GM18873 (cell line): ENCODE data around the gene ZNF791.
"Not testable (repeated sequence)": the region's sequence is repeated elsewhere in the genome, so short reads cannot be mapped to it uniquely, and the experiment has no call there.

Experiments used
- ATAC-seq: cut with Tn5 transposase; IDR thresholded peaks from one replicate; pipeline ENCODE4 v1.9.1; 2021; ENCODE audit warnings: mild to moderate bottlenecking, moderate library complexity, moderate number of reproducible peaks; ENCODE audit not compliant: unreplicated experiment, low FRiP score

The ZNF791 gene

DNA sequence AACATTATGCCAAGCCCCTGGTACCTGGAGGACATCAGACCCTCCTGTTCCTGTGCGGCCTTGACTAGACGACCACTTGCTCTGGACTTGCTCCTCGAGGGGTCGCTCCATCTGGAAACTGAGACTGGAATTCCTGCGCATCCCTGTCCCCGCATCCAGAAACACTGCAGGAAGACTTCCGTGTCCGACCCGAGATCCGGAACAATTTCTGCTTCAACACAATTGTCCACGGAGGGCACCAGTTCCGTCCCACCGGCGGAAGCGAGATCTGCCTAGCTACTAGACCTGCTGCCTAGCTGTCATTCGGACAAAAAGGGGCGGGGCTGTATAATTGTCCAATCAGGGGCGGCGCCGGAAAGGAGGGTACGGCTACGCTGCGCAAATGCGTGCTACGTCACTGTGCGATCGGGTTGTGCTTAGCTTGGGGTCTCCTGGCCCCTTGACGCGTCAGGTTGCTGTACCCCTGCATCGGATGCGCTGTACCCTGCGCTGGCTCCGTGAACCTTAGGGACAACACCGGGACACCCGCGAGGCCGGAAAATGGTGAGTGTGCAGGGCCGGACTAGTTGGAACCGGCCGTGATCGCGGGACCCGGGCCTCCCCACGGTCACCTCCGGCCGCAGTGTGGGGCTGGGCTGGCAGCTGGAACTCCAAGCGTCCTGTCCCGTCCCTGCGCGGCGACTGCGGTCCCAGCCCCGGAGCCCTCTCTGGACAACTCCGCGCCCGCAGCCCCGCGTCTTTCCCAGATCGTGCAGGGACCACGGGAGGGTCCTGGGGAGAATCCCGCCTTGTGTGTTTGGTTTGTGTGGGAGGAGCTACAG lies at the start of gene ZNF791, which contains the start of gene ZNF490:
Gene ZNF791 (plus strand): TSS at position 381 of the 821 bp plus-strand sequence. CDS start 160 bp downstream, at position 541.
Gene ZNF490 (minus strand): TSS at position 274 of the 821 bp plus-strand sequence. CDS start 133 bp downstream, at position 141.
- ATAC-seq, result peak; percentile 62

DNA sequence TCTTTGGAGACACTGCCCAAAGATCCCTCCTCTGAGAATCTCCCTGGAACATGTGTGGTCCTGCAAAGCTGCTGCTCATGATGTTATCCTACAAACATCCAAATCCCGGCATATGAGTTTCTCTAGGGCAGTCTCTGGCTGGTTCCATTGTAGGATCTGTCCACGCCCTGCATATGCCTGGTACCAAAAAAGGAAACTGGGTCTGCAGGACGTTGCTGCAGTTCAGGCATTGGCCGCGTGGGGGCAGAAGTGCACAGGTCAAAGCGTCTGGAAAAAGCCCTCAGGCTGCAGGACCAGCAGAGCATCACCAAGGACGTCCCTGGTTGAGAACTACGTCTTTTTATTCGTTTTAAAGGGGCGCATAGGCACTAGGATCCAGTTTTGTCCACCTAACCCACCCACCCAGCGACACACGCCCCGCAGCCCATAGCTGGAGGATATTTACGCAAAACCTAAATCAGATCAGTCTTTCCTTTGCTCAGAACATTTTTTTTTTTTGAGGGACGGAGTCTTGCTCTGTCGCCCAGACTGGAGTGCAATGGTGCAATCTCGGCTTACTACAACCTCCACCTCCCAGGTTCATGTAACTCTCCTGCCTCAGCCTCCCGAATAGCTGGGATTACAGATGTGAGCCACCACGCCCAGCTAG lies 46.6 kb upstream of the ZNF791 start:
- no peak for ATAC-seq

DNA sequence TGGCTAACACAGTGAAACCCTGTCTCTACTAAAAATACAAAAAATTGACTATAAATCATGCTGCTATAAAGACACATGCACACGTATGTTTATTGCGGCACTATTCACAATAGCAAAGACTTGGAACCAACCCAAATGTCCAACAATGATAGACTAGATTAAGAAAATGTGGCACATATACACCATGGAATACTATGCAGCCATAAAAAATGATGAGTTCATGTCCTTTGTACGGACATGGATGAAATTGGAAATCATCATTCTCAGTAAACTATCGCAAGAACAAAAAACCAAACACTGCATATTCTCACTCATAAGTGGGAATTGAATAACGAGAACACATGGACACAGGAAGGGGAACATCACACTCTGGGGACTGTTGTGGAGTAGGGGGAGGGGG lies 44.3 kb upstream of the ZNF791 start:
- not testable (repeated sequence) for ATAC-seq

DNA sequence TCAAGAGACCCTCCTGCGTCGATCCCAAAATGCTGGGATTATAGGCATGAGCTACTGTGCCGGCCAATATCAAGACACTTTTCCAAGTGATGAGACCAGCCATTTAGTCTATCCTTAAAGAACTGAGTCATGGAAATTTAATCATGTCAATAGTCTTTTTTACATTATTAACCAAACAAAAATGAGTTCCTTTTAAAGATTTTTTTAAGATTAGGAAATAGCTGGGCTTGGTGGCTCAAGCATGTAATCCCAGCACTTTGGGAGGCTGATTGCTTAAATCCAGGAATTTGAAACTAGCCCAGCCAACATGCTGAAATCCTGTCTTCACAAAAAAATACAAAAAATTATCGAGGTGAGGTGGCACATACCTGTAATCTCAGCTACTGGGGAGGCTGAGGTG lies 42.8 kb upstream of the ZNF791 start:
- ATAC-seq, result no peak

GRCh38 chr19:12574036-12574435 lies 36.7 kb upstream of the ZNF791 start:
- no peak for ATAC-seq

DNA sequence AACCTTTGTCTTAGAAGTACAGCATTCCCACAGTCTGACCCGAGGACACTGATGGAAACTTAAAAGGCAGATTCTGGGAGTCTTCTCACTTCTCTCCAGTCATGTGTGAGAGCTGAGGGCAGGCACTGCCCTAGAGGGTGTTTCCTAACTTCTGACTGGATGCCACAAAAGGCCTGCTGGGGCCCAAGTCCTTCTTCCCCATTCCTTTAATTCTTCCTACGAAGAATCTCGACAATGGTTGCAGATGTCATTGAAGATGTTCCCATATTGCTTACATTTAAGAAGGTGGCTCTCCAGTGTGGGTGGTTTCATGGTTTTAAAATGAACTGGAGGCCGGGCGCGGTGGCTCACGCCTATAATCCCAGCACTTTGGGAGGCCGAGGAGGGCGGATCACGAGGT lies 32.1 kb upstream of the ZNF791 start:
- no peak for ATAC-seq

- ATAC-seq, result no peak
Observed at GRCh38 chr19:12580180-12580694, 30.5 kb upstream of the ZNF791 start.

GRCh38 chr19:12581100-12581499 lies 29.6 kb upstream of the ZNF791 start:
- no peak for ATAC-seq

DNA sequence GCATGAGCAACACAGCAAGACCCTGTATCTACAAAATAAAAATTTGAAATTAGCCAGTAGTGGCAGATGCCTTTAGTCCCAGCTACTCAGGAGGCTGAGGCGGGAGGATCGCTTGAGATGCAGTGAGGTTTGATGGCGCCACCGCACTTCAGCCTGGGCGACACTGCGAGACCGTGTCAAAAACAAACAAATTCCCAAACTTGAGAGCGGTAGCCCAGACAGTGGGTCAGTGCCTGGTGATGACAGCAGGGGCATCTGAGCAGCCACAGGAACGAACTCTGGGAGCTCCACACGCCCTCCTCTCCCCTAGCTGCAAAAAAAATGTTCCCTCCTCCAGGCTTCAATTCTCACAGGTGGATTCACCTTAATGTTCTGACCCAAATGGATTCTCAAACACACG lies 14.2 kb upstream of the ZNF791 start:
- no peak for ATAC-seq

DNA sequence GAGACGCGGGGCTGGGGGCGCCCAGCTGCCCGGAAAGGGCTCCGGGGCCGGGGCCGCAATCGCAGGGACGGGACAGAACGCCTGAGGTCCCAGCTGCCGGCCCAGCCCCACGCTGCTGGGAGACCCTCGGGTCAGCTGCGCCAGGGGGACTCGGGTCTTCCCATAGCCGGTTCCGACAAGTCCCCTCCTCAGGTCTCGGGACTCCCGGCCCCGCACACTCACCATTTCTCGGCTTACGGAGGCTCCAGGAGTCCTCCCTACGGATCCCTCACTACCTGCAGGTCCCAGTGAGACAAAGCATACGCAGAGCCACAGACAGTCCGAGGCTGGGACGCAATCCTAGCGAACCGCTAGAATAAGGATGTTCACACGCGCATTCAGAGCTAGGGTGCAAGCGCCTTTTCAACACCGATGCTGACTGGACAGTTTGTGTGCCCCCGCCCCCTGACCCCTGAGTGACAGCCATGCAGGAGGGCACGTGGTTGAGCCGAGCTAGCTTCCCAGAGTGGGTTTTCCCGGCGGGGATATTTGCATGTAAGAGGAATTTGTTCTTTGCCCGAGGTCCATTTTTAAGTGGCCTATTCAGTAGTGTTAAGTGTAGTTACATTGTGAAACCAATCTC lies 13.7 kb upstream of the ZNF791 start:
- ATAC-seq, result no peak

DNA sequence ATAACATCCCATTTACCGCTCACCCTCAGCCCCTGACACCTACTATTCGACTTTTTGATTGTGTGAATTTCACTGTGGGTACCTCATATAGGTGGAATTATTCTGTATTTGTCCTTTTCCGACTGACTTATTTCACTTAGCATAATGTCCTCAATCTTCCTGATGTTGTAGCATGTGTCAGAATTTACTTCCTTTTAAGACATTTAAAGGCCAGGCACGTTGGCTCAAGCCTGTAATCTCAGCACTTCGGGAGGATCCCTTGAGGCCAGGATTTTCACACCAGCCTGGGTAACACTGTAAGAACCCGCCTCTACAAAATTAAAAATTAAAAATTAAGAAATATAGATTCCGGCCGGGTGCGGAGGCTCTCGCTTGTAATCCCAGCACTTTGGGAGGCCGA lies 13.1 kb upstream of the ZNF791 start:
- ATAC-seq, result no peak

DNA sequence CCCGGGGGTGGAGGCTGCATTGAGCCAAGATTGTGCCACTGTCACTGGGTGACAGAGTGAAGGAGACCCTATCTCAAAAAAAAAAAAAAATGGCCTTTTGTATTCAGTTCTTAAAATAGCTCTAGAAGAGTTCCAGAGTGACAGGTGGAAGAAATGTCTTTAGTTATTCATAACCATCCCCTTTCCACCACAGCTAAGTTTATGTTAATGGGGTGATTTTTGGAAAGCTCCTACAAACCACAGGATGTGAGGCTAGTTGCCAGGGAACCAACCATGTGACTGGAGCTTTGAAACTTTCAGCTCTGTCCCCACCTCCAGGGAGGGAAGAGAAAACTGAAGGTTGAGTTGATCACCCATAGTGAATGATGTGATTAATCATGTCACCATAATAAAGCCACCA lies 7.0 kb upstream of the ZNF791 start:
- ATAC-seq, result no peak

GRCh38 chr19:12606796-12607195 lies 3.9 kb upstream of the ZNF791 start:
- no peak for ATAC-seq

GRCh38 chr19:12607631-12608030 lies 3.1 kb upstream of the ZNF791 start:
- ATAC-seq, result no peak

DNA sequence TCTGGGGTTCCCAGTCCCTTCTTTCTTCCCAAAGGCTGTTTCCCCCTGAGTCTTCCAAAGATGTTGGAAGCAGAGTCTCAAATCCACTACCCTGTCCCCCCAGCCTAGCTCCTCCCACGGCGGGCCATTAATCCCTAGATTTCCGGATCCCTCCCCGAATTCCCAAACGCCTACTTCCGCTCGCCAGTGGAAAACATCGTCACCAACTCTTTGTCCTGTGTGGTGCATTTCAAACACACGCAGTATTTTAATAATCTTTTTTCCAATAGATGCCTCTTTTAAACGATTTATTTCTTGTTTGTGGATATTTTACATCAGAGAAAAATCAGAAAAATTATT lies 610 bp downstream of the ZNF791 start:
- ATAC-seq, result no peak

GRCh38 chr19:12617646-12618045 lies 6.9 kb downstream of the ZNF791 start:
- ATAC-seq, result no peak

GRCh38 chr19:12621253-12622024 lies 10.7 kb downstream of the ZNF791 start:
- ATAC-seq, result not testable (repeated sequence)

GRCh38 chr19:12623361-12624031 lies 12.8 kb downstream of the ZNF791 start:
- no peak for ATAC-seq

DNA sequence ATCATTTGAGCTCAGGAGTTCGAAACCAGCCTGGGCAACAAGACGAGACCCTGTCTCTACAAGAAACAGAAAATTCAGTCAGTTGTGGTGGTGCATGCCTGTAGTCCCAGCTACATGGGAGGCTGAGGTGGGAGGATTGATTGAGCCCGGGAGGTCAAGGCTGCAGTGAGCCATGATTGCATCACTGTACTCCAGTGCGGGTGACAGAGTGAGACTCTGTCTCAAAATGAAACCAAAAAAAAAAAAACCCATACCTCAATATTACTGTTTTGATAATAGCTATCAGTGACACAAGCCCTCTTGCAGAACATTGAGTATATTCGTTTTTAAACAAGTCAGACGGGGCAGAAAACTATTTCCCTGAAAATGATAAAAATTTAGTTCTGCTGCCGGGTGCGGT lies 16.2 kb downstream of the ZNF791 start:
- no peak for ATAC-seq
